Immature natural killer cell (primary cell): ENCODE data around the gene SESN1. TPM values are rescaled to one million over a fixed set of nuclear protein-coding genes. Genes with fewer than 3 reads are reported as not detected.
"Not testable (repeated sequence)": the region's sequence is repeated elsewhere in the genome, so short reads cannot be mapped to it uniquely, and the experiment has no call there.

Source experiments
- DNase-seq, 3 donors: peaks; one replicate each; pipeline ENCODE4 v3.0.0; 2022; ENCODE audit warnings: mixed read lengths in 1 of 3
- H3K27ac Mint-ChIP-seq, 6 donors: one replicate each; pipeline ENCODE4 v1.8.0; 2020; ENCODE audit warnings: mixed read lengths in 6 of 6, mild to moderate bottlenecking in 5 of 6, inconsistent platforms in 4 of 6, moderate library complexity in 3 of 6
- H3K27me3 Mint-ChIP-seq, 3 donors: one replicate each; pipeline ENCODE4 v1.8.0; 2020 to 2021; ENCODE audit warnings: low read depth in 3 of 3, mild to moderate bottlenecking in 3 of 3, mixed read lengths in 3 of 3, moderate library complexity in 3 of 3, inconsistent platforms in 1 of 3
- H3K36me3 Mint-ChIP-seq, 3 donors: one replicate each; pipeline ENCODE4 v1.8.0; 2020; ENCODE audit warnings: mixed read lengths in 3 of 3, inconsistent platforms in 2 of 3, mild to moderate bottlenecking in 2 of 3
- H3K4me1 Mint-ChIP-seq, 2 donors: one replicate each; pipeline ENCODE4 v1.8.0; 2020; ENCODE audit warnings: inconsistent platforms in 2 of 2, mild to moderate bottlenecking in 2 of 2, mixed read lengths in 2 of 2, moderate library complexity in 1 of 2
- H3K4me3 Mint-ChIP-seq, 5 donors: one replicate each; pipeline ENCODE4 v1.8.0; 2020; ENCODE audit warnings: mild to moderate bottlenecking in 5 of 5, mixed read lengths in 5 of 5, inconsistent platforms in 3 of 5, moderate library complexity in 3 of 5
- H3K9me3 Mint-ChIP-seq, 6 donors: one replicate each; pipeline ENCODE4 v1.8.0; 2020; ENCODE audit warnings: mild to moderate bottlenecking in 6 of 6, mixed read lengths in 6 of 6, inconsistent platforms in 4 of 6, moderate library complexity in 3 of 6
- polyA plus RNA-seq, 3 donors: library from polyadenylated mRNA; unstranded; fragments of 300-500 nt; fragmentation: Illumina TruSeq; gene quantifications; one replicate each; pipeline ENCODE4 v1.2.3, GENCODE V29; 2021

SESN1 gene
- polyA plus RNA-seq, 3 donors from 2014 or later, result 14.9 to 26.4 (median 20.9) TPM

GRCh38 chr6:109088995-109089394 lies 5.7 kb downstream of the SESN1 start:
- Mint-ChIP-seq H3K4me3 (no peak overlapping the region), H3K4me1 (peaks cover 33 to 55% of the 10 kb centered on the region in 2 donors), H3K36me3 (peaks cover 0 to 5% (median 5%) of the 10 kb centered on the region in 3 donors), H3K27me3 (peaks cover 0 to 4% (median 0%) of the 10 kb centered on the region in 3 donors), H3K9me3 (no peaks in the 10 kb centered on the region), H3K27ac (no peak overlapping the region)
- DNase-seq, result no peak

DNA sequence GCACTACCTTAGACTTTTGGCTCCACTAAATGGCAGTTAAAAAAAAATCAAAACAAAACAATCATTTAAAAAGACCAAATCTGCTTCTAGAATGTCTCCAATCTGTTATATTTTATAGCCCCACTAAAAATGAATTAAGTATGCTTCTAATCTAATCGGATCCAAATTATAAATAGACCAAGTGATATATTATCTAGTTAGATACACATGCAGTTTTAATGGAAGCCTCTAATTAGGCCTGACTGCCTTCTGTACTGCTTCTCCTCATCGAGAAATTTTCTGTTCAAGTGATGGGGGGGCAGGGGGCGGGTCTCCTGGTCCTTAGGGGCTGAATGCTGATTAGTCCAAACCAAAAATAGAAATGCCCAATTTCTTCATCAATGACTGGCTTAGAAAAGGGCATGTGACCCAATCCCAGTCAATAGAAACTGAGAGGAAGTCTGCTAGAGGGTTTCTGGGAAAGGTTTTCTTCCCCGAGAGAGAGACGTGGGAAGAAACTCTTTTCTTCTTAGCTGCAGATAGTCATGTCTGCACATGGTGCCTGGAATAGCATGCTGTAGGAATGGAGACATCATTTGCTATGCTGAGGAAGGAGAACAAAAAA lies 6.9 kb downstream of the SESN1 start:
- Mint-ChIP-seq H3K4me3 (no peak overlapping the region), H3K36me3 (peaks cover 0 to 5% (median 5%) of the 10 kb centered on the region in 3 donors), H3K4me1 (peaks cover 23 to 44% of the 10 kb centered on the region in 2 donors)

GRCh38 chr6:109084146-109084545 lies 10.5 kb downstream of the SESN1 start:
- DNase-seq, H3K27ac Mint-ChIP-seq, H3K27me3 Mint-ChIP-seq, H3K36me3 Mint-ChIP-seq, H3K4me3 Mint-ChIP-seq, H3K9me3 Mint-ChIP-seq: not testable (repeated sequence)
- H3K4me1 Mint-ChIP-seq, result peaks cover 0 to 12% of the 10 kb centered on the region in 2 donors

More for the DNA sequence above, 6.9 kb downstream of the SESN1 start:
- no peaks in the 10 kb centered on the region for H3K9me3 Mint-ChIP-seq
- H3K27ac Mint-ChIP-seq, result peak overlapping the region in 1 of 6 donors; percentile 19
- no peaks in the 10 kb centered on the region for H3K27me3 Mint-ChIP-seq
- no peak for DNase-seq

- H3K4me1 Mint-ChIP-seq, result peaks cover 0 to 10% of the 10 kb centered on the region in 2 donors
- H3K4me3 Mint-ChIP-seq, result no peak overlapping the region
- H3K27me3 Mint-ChIP-seq, result no peaks in the 10 kb centered on the region
- no peaks in the 10 kb centered on the region for H3K9me3 Mint-ChIP-seq
- DNase-seq, result no peak
- no peak overlapping the region for H3K27ac Mint-ChIP-seq
- H3K36me3 Mint-ChIP-seq, result peaks cover 0 to 8% (median 5%) of the 10 kb centered on the region in 3 donors
These were observed 11.0 kb downstream of the SESN1 start for GRCh38 chr6:109083657-109084056.

- Mint-ChIP-seq H3K27me3 (no peaks in the 10 kb centered on the region), H3K4me3 (no peak overlapping the region), H3K9me3 (no peaks in the 10 kb centered on the region), H3K4me1 (peaks cover 0 to 7% of the 10 kb centered on the region in 2 donors), H3K27ac (no peak overlapping the region), H3K36me3 (peaks cover 0 to 8% (median 5%) of the 10 kb centered on the region in 3 donors)
- DNase-seq, result no peak
These were observed 12.5 kb downstream of the SESN1 start for GRCh38 chr6:109082188-109082577.

- DNase-seq, result no peak
- no peaks in the 10 kb centered on the region for H3K27me3 Mint-ChIP-seq
- no peak overlapping the region for H3K4me3 Mint-ChIP-seq
These were observed 13.0 kb downstream of the SESN1 start for GRCh38 chr6:109081516-109082187.

GRCh38 chr6:109081026-109081425 lies 13.6 kb downstream of the SESN1 start:
- Mint-ChIP-seq H3K4me3 (no peak overlapping the region), H3K9me3 (no peaks in the 10 kb centered on the region), H3K27me3 (no peaks in the 10 kb centered on the region), H3K36me3 (peaks cover 0 to 8% (median 5%) of the 10 kb centered on the region in 3 donors), H3K4me1 (peaks cover 3 to 14% of the 10 kb centered on the region in 2 donors), H3K27ac (no peak overlapping the region)
- no peak for DNase-seq

More at GRCh38 chr6:109081516-109082187, 13.0 kb downstream of the SESN1 start:
- Mint-ChIP-seq H3K36me3 (peaks cover 0 to 8% (median 5%) of the 10 kb centered on the region in 3 donors), H3K27ac (peak overlapping the region in 1 of 6 donors; percentile 22), H3K4me1 (peaks cover 0 to 8% of the 10 kb centered on the region in 2 donors), H3K9me3 (no peaks in the 10 kb centered on the region)

- no peaks in the 10 kb centered on the region for H3K27me3 Mint-ChIP-seq
- DNase-seq, result no peak
- peaks cover 0 to 4% (median 0%) of the 10 kb centered on the region in 3 donors for H3K36me3 Mint-ChIP-seq
- H3K27ac Mint-ChIP-seq, result no peak overlapping the region
- H3K9me3 Mint-ChIP-seq, result no peaks in the 10 kb centered on the region
- H3K4me3 Mint-ChIP-seq, result no peak overlapping the region
- H3K4me1 Mint-ChIP-seq, result peaks cover 3 to 16% of the 10 kb centered on the region in 2 donors
These were observed 14.7 kb downstream of the SESN1 start for GRCh38 chr6:109079981-109080380.

GRCh38 chr6:109076377-109076776 lies 18.3 kb downstream of the SESN1 start:
- Mint-ChIP-seq H3K36me3 (no peaks in the 10 kb centered on the region), H3K9me3 (no peaks in the 10 kb centered on the region), H3K27me3 (no peaks in the 10 kb centered on the region), H3K4me1 (peaks cover 21 to 34% of the 10 kb centered on the region in 2 donors), H3K27ac (no peak overlapping the region), H3K4me3 (no peak overlapping the region)
- DNase-seq, result no peak

GRCh38 chr6:109075934-109076333 lies 18.7 kb downstream of the SESN1 start:
- Mint-ChIP-seq H3K27ac (no peak overlapping the region), H3K9me3 (no peaks in the 10 kb centered on the region), H3K27me3 (no peaks in the 10 kb centered on the region), H3K4me3 (no peak overlapping the region), H3K36me3 (no peaks in the 10 kb centered on the region), H3K4me1 (peaks cover 26 to 39% of the 10 kb centered on the region in 2 donors)
- no peak for DNase-seq

DNA sequence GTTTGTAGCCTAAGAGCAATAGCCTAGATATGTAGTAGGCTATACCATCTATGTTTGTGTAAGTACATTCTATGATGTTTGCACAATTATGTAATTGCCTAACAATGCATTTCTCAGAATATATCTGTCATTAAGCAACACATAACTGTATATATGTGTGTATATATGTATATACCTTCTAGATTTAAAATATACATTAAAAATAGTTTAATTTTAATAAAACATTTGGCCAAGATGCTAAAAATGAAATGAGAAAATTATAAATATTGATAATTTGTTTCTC lies 20.6 kb downstream of the SESN1 start:
- no peak overlapping the region for H3K27ac Mint-ChIP-seq
- no peaks in the 10 kb centered on the region for H3K36me3 Mint-ChIP-seq
- peaks cover 0 to 2% (median 0%) of the 10 kb centered on the region in 3 donors for H3K27me3 Mint-ChIP-seq
- H3K9me3 Mint-ChIP-seq, result no peaks in the 10 kb centered on the region
- H3K4me1 Mint-ChIP-seq, result peaks cover 42 to 56% of the 10 kb centered on the region in 2 donors
- H3K4me3 Mint-ChIP-seq, result no peak overlapping the region
- no peak for DNase-seq

GRCh38 chr6:109073344-109074132 lies 21.1 kb downstream of the SESN1 start:
- Mint-ChIP-seq H3K9me3 (no peaks in the 10 kb centered on the region), H3K27me3 (peaks cover 0 to 2% (median 0%) of the 10 kb centered on the region in 3 donors), H3K4me1 (peaks cover 44 to 60% of the 10 kb centered on the region in 2 donors), H3K4me3 (peak overlapping the region; percentile 39 to 67 (median 63)), H3K36me3 (no peaks in the 10 kb centered on the region), H3K27ac (peak overlapping the region in 4 of 6 donors; percentile 10 to 58 (median 26))
- peak; percentile 67 to 75 (median 68) for DNase-seq

DNA sequence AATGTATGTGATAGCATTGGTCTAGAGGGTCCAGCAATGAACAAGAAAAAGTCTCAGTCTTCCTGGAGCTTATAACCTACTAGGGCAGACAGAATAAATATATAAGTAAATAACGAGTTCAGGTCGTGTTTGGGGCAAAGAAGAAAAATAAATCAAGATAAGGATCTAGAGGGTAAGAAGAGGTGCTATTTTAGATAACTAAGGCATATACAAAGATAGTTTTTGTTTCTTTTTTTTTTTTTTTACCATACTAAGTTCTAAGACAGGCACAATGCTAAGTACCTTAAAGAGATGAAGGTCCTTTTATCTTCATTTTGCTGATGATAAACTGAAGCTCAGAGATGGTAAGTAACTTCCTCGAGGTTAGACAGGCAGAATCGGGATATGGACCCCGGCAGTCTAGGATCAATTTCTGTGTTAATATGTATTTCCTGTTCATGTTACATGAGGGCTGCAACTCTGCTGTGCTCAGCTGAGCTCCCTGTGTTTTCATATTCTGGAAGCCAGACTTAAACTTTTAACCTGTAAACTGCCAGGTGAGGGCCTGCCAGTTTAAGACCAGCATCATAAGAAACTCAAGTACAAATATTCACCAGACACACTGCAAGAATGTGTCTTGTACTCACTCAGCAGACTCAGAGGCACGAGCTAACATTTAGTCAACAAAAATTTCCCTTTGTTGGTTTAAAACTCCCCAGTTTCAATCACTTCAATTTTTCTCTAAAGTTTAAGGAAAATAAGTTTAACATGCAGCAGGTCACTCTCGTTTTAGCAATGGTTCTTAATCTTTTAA lies 23.3 kb downstream of the SESN1 start:
- peaks cover 0 to 2% (median 0%) of the 10 kb centered on the region in 3 donors for H3K27me3 Mint-ChIP-seq
- peak overlapping the region; percentile 72 to 89 (median 79) for H3K27ac Mint-ChIP-seq
- H3K36me3 Mint-ChIP-seq, result no peaks in the 10 kb centered on the region
- H3K4me3 Mint-ChIP-seq, result peak overlapping the region; percentile 37 to 87 (median 69)
- H3K4me1 Mint-ChIP-seq, result peaks cover 45 to 59% of the 10 kb centered on the region in 2 donors
- peak in 1 of 3 donors; percentile 5 for DNase-seq
- peaks cover 0 to 2% (median 0%) of the 10 kb centered on the region in 6 donors for H3K9me3 Mint-ChIP-seq
